Measurements from ENCODE around the gene DDAH1.
"Not testable (repeated sequence)": the region's sequence is repeated elsewhere in the genome, so short reads cannot be mapped to it uniquely, and the experiment has no call there.

DDAH1 gene

GRCh38 chr1:85465099-85465785 lies at the start of gene DDAH1:
DDAH1 (minus strand) TSS chr1:85465159; CDS start chr1:85465045, 114 bp downstream.
- no peak for DNase-seq (ENCODE audit: low read depth in 2 of 2)

GRCh38 chr1:85513998-85514397 lies 49.0 kb upstream of the DDAH1 start:
- not testable (repeated sequence) for DNase-seq (ENCODE audit: low read depth in 2 of 2)

- no peak for DNase-seq (ENCODE audit: low read depth in 2 of 2)
Observed at GRCh38 chr1:85504417-85504816, 39.5 kb upstream of the DDAH1 start.

- no peak for DNase-seq (ENCODE audit: low read depth in 2 of 2)
Observed at GRCh38 chr1:85502625-85503083, 37.7 kb upstream of the DDAH1 start.

GRCh38 chr1:85502171-85502570 lies 37.2 kb upstream of the DDAH1 start:
- DNase-seq (ENCODE audit: low read depth in 2 of 2), result no peak

GRCh38 chr1:85501355-85501898 lies 36.5 kb upstream of the DDAH1 start:
- DNase-seq (ENCODE audit: low read depth in 2 of 2), result no peak

GRCh38 chr1:85496941-85497582 lies 32.1 kb upstream of the DDAH1 start:
- no peak for DNase-seq (ENCODE audit: low read depth in 2 of 2)

GRCh38 chr1:85495556-85495955 lies 30.6 kb upstream of the DDAH1 start:
- DNase-seq (ENCODE audit: low read depth in 2 of 2), result no peak

GRCh38 chr1:85494904-85495266 lies 29.9 kb upstream of the DDAH1 start:
- DNase-seq (ENCODE audit: low read depth in 2 of 2), result no peak

GRCh38 chr1:85494074-85494903 lies 29.3 kb upstream of the DDAH1 start:
- no peak for DNase-seq (ENCODE audit: low read depth in 2 of 2)

GRCh38 chr1:85490270-85490985 lies 25.5 kb upstream of the DDAH1 start:
- no peak for DNase-seq (ENCODE audit: low read depth in 2 of 2)

GRCh38 chr1:85488126-85488525 lies 23.2 kb upstream of the DDAH1 start:
- no peak for DNase-seq (ENCODE audit: low read depth in 2 of 2)

- no peak for DNase-seq (ENCODE audit: low read depth in 2 of 2)
Observed at GRCh38 chr1:85485516-85485915, 20.6 kb upstream of the DDAH1 start.

- DNase-seq (ENCODE audit: low read depth in 2 of 2), result no peak
Observed at GRCh38 chr1:85484716-85485115, 19.8 kb upstream of the DDAH1 start.

- no peak for DNase-seq (ENCODE audit: low read depth in 2 of 2)
Observed at GRCh38 chr1:85484264-85484663, 19.3 kb upstream of the DDAH1 start.

GRCh38 chr1:85481688-85482087 lies 16.7 kb upstream of the DDAH1 start:
- no peak for DNase-seq (ENCODE audit: low read depth in 2 of 2)

GRCh38 chr1:85480566-85480965 lies 15.6 kb upstream of the DDAH1 start:
- DNase-seq (ENCODE audit: low read depth in 2 of 2), result no peak

- no peak for DNase-seq (ENCODE audit: low read depth in 2 of 2)
Observed at GRCh38 chr1:85479491-85479890, 14.5 kb upstream of the DDAH1 start.

GRCh38 chr1:85478366-85478765 lies 13.4 kb upstream of the DDAH1 start:
- no peak for DNase-seq (ENCODE audit: low read depth in 2 of 2)

- DNase-seq (ENCODE audit: low read depth in 2 of 2), result no peak
Observed at GRCh38 chr1:85475055-85475454, 10.1 kb upstream of the DDAH1 start.

- DNase-seq (ENCODE audit: low read depth in 2 of 2), result no peak
Observed at GRCh38 chr1:85473390-85473789, 8.4 kb upstream of the DDAH1 start.

GRCh38 chr1:85471558-85471957 lies 6.6 kb upstream of the DDAH1 start:
- DNase-seq (ENCODE audit: low read depth in 2 of 2), result no peak

All from stimulated activated CD4-positive, alpha-beta T cell treated with anti-CD3 and anti-CD28 coated beads, Interleukin-12 subunit alpha, Interleukin-12 subunit beta, amount 100 ng/mL, for 24 hours (primary cell).